Esophagus squamous epithelium (tissue), 5 donors: ENCODE data around the gene RBL1. TPM values are rescaled to one million over a fixed set of nuclear protein-coding genes. Genes with fewer than 3 reads are reported as not detected.
"Not testable (repeated sequence)": the region's sequence is repeated elsewhere in the genome, so short reads cannot be mapped to it uniquely, and the experiment has no call there.

Source experiments
- DNase-seq: peaks from one replicate; lab custom pipeline; 2025; lab: John Stamatoyannopoulos, UW
- H3K27ac ChIP-seq, 4 donors: fragments of 200-600 bp; sonication (generic); one replicate each; pipeline ENCODE4 v1.5.1; 2016 to 2019; ENCODE audit warnings: mild to moderate bottlenecking in 1 of 4
- H3K27me3 ChIP-seq, 4 donors: fragments of 200-600 bp; sonication (generic); 1 replicate in 3 of 4; 2 replicates in 1 of 4; pipeline versions ENCODE4 v1.5.1 to v1.6.0; 2017 to 2021; ENCODE audit warnings: antibody characterized with exemption in 1 of 4
- H3K36me3 ChIP-seq, 3 donors: fragments of 200-600 bp; sonication (generic); one replicate each; pipeline ENCODE4 v1.5.1; 2016 to 2019
- H3K4me1 ChIP-seq, 3 donors: fragments of 200-600 bp; sonication (generic); one replicate each; pipeline ENCODE4 v1.5.1; 2017 to 2019
- H3K4me3 ChIP-seq, 4 donors: fragments of 200-600 bp; sonication (generic); 1 replicate in 3 of 4; 2 replicates in 1 of 4; pipeline ENCODE4 v1.5.1; 2016 to 2019; ENCODE audit warnings: mild to moderate bottlenecking in 2 of 4, moderate library complexity in 1 of 4
- H3K9me3 ChIP-seq, 3 donors: fragments of 200-600 bp; sonication (generic); one replicate each; pipeline ENCODE4 v1.5.1; 2016 to 2019
- CTCF ChIP-seq, 6 experiments: fragments of 450-650 bp in 4 of 6; fragments of 200-600 bp in 2 of 6; sonication (generic) in 2 of 6; IDR thresholded peaks; one replicate each; pipeline ENCODE4 v1.5.1; 2016 to 2019; ENCODE audit warnings: antibody characterized with exemption in 6 of 6, mild to moderate bottlenecking in 4 of 6, moderate library complexity in 4 of 6
- POLR2A ChIP-seq, 4 donors: fragments of 450-650 bp; IDR thresholded peaks; one replicate each; pipeline ENCODE4 v1.6.1; 2017; ENCODE audit warnings: antibody characterized with exemption in 4 of 4, mild to moderate bottlenecking in 4 of 4, moderate library complexity in 3 of 4
- WGBS, 2 donors: methylation state at CpG; one replicate each; pipeline ENCODE4 v1.1.5; 2018; 5-methylcytosine and 5-hydroxymethylcytosine counted together
- intact Hi-C: fragments of 100-400 bp; cut with DNase I; formaldehyde crosslinking; loops from one replicate; pipeline ENCODE4 v1.15.0; 2022
- total RNA-seq, 4 donors: library from RNA; depleted of rRNA; stranded (reverse); fragments of >200 nt; gene quantifications; one replicate each; pipeline ENCODE4 v1.1.0, GENCODE V29; 2016
- donor health status: DM: yes; HTN: yes; CAD: no.

Gene RBL1
- total RNA-seq, 4 donors from 2014 or later = 9.7 to 12.8 (median 11.6) TPM

DNA sequence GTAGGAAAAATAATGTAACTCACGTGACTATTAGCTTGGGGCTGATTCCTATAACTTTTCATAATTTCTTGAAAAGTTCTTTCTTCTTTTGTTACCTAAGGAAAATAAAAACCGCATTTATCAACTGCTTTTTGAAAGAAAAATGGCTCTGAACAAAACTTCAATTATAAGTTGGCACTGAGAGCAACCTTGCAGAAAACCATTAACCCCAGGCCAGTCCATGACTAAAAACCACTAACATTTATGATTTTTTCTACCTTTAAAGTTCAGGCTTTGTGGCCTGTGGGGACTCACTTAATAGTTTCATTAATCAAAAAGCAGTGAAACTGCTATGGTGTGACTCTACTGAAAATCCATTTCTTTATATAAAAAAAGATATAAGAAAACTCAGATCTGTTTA, 75.2 kb downstream of the RBL1 start:
- no peak for DNase-seq
- intact Hi-C loops = no loop called here
- Histone ChIP-seq H3K27me3 (no peaks in the 10 kb centered on the region), H3K27ac (no peak overlapping the region), H3K36me3 (peaks cover 0 to 78% (median 8%) of the 10 kb centered on the region in 3 donors), H3K9me3 (no peaks in the 10 kb centered on the region), H3K4me3 (no peak overlapping the region), H3K4me1 (no peaks in the 10 kb centered on the region)
- TF ChIP-seq POLR2A (IDR thresholded peaks at IDR 0.05) = no peak
- no peak for TF ChIP-seq CTCF (IDR thresholded peaks at IDR 0.05)
- WGBS, 2 donors = 85 to 90% methylated on average over 2 of the region's 2 CpGs

DNA sequence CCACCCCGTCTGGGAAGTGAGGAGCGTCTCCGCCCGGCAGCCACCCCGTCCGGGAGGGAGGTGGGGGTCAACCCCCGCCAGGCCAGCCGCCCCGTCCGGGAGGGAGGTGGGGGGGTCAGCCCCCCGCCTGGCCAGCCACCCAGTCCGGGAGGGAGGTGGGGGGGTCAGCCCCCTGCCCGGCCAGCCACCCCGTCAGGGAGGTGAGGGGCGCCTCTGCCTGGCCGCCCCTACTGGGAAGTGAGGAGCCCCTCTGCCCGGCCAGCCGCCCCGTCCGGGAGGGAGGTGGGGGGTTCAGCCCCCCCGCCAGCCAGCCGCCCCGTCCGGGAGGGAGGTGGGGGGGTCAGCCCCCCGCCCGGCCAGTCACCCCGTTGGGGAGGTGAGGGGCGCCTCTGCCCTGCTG, 83.2 kb downstream of the RBL1 start:
- peaks cover 0 to 41% (median 0%) of the 10 kb centered on the region in 3 donors for H3K36me3 ChIP-seq
- H3K4me1 ChIP-seq, H3K27ac ChIP-seq, DNase-seq, intact Hi-C loops, H3K9me3 ChIP-seq, H3K4me3 ChIP-seq, H3K27me3 ChIP-seq: not testable (repeated sequence)
- no CpG with 5 or more reads among the region's 28 CpGs for WGBS, 2 donors

- intact Hi-C loops, H3K9me3 ChIP-seq, DNase-seq, H3K4me3 ChIP-seq, H3K27ac ChIP-seq, H3K4me1 ChIP-seq, H3K27me3 ChIP-seq: not testable (repeated sequence)
- 91 to 96% methylated on average over 13 to 20 of the region's 25 CpGs for WGBS, 2 donors
- peaks cover 0 to 33% (median 0%) of the 10 kb centered on the region in 3 donors for H3K36me3 ChIP-seq
These were observed 83.9 kb downstream of the RBL1 start for GRCh38 chr20:37011858-37012257.

DNA sequence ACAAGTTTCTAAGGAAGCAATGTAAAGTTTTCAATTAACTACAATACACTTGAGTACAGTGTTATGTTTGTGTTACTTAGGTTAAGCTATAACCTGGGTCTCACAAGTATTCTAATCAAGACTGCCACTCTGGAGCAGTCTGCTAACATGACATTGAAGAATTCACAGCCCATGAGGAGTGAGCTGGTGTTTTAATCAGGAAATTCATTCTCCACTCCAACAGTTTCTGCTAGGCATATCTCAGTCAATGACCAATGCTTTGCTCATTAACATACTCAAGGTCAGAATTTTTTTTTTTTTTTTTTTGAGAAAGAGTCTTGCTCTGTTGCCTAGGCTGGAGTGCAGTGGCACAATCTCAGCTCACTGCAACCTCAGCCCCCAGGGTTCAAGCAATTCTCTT, 84.7 kb downstream of the RBL1 start:
- TF ChIP-seq POLR2A (IDR thresholded peaks at IDR 0.05) (no peak), CTCF (IDR thresholded peaks at IDR 0.05) (no peak)
- H3K27ac ChIP-seq = no peak overlapping the region
- DNase-seq = no peak
- H3K36me3 ChIP-seq = peaks cover 0 to 26% (median 0%) of the 10 kb centered on the region in 3 donors
- no peaks in the 10 kb centered on the region for H3K27me3 ChIP-seq
- intact Hi-C loops = no loop called here
- no peaks in the 10 kb centered on the region for H3K9me3 ChIP-seq
- no peaks in the 10 kb centered on the region for H3K4me1 ChIP-seq
- no peak overlapping the region for H3K4me3 ChIP-seq

DNA sequence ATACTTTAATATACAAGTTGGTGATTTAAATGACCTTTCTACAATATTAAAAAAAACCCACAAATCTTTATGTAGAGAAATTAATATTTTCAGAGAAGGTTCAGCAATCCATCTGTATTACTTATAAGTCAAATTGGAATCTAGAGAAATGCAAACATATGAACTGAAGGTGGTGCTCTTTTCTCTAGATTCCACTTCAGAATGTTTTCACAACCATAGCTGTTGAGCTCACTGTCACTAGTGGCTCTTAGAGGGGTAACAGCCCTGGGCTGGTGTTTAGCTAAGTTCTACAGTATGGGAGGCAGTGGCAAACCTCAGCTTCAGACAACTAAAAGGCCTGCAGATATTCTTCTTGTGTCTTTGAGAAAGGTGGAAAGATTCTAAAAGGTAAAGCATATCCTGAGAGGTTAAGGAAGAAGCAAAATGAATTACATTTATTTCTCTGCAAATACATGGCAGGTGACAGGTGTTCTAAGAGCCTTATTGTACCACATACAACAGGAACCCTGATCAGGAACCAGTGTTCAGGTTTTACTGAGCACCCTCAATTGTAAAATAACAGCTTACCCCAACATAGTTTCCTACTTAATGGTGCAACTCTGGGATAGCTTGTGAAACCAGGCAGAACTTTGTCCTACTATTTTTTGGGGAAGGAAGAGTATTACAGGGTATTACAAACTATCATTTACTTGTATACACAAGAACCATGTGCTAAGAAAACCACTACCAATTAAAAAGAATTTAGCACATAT, 87.7 kb downstream of the RBL1 start:
- H3K27me3 ChIP-seq = no peaks in the 10 kb centered on the region
- no peaks in the 10 kb centered on the region for H3K4me1 ChIP-seq
- DNase-seq = no peak
- no peak overlapping the region for H3K4me3 ChIP-seq
- no peak for TF ChIP-seq POLR2A (IDR thresholded peaks at IDR 0.05)
- peak in 3 of 6 experiments; percentile 8 to 30 (median 23) for TF ChIP-seq CTCF (IDR thresholded peaks at IDR 0.05)
- peaks cover 0 to 24% (median 0%) of the 10 kb centered on the region in 3 donors for H3K36me3 ChIP-seq
- H3K27ac ChIP-seq = no peak overlapping the region
- H3K9me3 ChIP-seq = no peaks in the 10 kb centered on the region
- intact Hi-C loops = no loop called here

- WGBS, 2 donors = 73 to 85% methylated on average over 11 of the region's 11 CpGs
- H3K4me1 ChIP-seq, H3K4me3 ChIP-seq, H3K27me3 ChIP-seq, DNase-seq, H3K9me3 ChIP-seq, intact Hi-C loops: not testable (repeated sequence)
- Histone ChIP-seq H3K36me3 (peaks cover 0 to 32% (median 0%) of the 10 kb centered on the region in 3 donors), H3K27ac (peak overlapping the region in 2 of 4 donors; percentile 13 to 47)
These were observed 90.5 kb downstream of the RBL1 start for GRCh38 chr20:37005062-37005942.

DNA sequence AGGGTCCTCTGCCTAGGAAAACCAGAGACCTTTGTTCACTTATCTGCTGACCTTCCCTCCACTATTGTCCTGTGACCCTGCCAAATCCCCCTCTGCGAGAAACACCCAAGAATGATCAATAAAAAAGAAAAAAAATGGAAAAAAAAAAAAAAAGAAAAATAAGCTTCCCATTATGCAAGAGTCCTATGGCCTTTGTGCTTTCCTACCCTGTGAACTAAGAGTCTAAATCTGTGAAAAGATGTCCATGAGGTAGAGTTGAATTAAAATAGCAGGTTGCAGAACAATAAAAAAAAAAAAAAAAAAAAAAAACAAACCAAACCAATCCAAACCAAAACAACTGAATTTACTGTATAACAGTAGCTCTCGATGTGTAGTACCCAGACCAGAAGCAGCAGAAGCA, 94.2 kb downstream of the RBL1 start:
- H3K4me1 ChIP-seq, H3K27me3 ChIP-seq, H3K27ac ChIP-seq, intact Hi-C loops, H3K9me3 ChIP-seq, H3K4me3 ChIP-seq, DNase-seq: not testable (repeated sequence)
- H3K36me3 ChIP-seq = peaks cover 0 to 43% (median 0%) of the 10 kb centered on the region in 3 donors
- WGBS, 2 donors = 94 to 100% methylated on average over 1 of the region's 2 CpGs

GRCh38 chr20:37000171-37000570, 95.6 kb downstream of the RBL1 start:
- H3K4me3 ChIP-seq, intact Hi-C loops, H3K27me3 ChIP-seq, H3K27ac ChIP-seq, H3K9me3 ChIP-seq, H3K4me1 ChIP-seq, DNase-seq: not testable (repeated sequence)
- H3K36me3 ChIP-seq = peaks cover 0 to 44% (median 0%) of the 10 kb centered on the region in 3 donors
- no CpG with 5 or more reads among the region's 26 CpGs for WGBS, 2 donors
